Cerebellar cortex (tissue), 1 donor: ENCODE measurements around the gene HINT3.
"Not testable (repeated sequence)": the region's sequence is repeated elsewhere in the genome, so short reads cannot be mapped to it uniquely, and the experiment has no call there.

Source experiments
- DNase-seq: peaks from one replicate; pipeline ENCODE4 v3.0.0-alpha.2; 2015; ENCODE audit warnings: low spot score

The HINT3 gene

GRCh38 chr6:125939791-125940190 lies 16.8 kb upstream of the HINT3 start:
- DNase-seq = no peak

GRCh38 chr6:125940247-125941041 lies 16.1 kb upstream of the HINT3 start:
- no peak for DNase-seq

- no peak for DNase-seq
Measured at GRCh38 chr6:125942672-125943527, 13.7 kb upstream of the HINT3 start.

GRCh38 chr6:125943528-125944433 lies 12.8 kb upstream of the HINT3 start:
- DNase-seq = no peak

GRCh38 chr6:125944434-125944816 lies 12.1 kb upstream of the HINT3 start:
- DNase-seq = no peak

GRCh38 chr6:125944896-125945295 lies 11.7 kb upstream of the HINT3 start:
- no peak for DNase-seq

GRCh38 chr6:125945378-125946141 lies 11.0 kb upstream of the HINT3 start:
- no peak for DNase-seq

- no peak for DNase-seq
Measured at GRCh38 chr6:125947615-125948014, 9.0 kb upstream of the HINT3 start.

GRCh38 chr6:125948455-125948854 lies 8.1 kb upstream of the HINT3 start:
- no peak for DNase-seq

GRCh38 chr6:125949069-125949468 lies 7.5 kb upstream of the HINT3 start:
- no peak for DNase-seq

GRCh38 chr6:125950293-125950692 lies 6.3 kb upstream of the HINT3 start:
- no peak for DNase-seq

- not testable (repeated sequence) for DNase-seq
Measured at GRCh38 chr6:125950716-125951115, 5.9 kb upstream of the HINT3 start.

- no peak for DNase-seq
Measured at GRCh38 chr6:125951323-125951722, 5.2 kb upstream of the HINT3 start.

- no peak for DNase-seq
Measured at GRCh38 chr6:125952764-125953501, 3.6 kb upstream of the HINT3 start.

- no peak for DNase-seq
Measured at GRCh38 chr6:125953502-125953875, 3.1 kb upstream of the HINT3 start.

- no peak for DNase-seq
Measured at GRCh38 chr6:125954735-125955339, 1.7 kb upstream of the HINT3 start.

- DNase-seq = no peak
Measured at GRCh38 chr6:125955973-125956372, 597 bp upstream of the HINT3 start.

- DNase-seq = no peak
Measured at GRCh38 chr6:125957391-125957693, 772 bp downstream of the HINT3 start.

- peak; percentile 67 for DNase-seq
Measured at GRCh38 chr6:125957845-125958244, 1.3 kb downstream of the HINT3 start.

GRCh38 chr6:125959041-125959440 lies 2.5 kb downstream of the HINT3 start:
- no peak for DNase-seq

- DNase-seq = no peak
Measured at GRCh38 chr6:125961117-125961516, 4.5 kb downstream of the HINT3 start.
